ENCODE data around the gene HIGD1B.

- TF ChIP-seq, protein P1, sequence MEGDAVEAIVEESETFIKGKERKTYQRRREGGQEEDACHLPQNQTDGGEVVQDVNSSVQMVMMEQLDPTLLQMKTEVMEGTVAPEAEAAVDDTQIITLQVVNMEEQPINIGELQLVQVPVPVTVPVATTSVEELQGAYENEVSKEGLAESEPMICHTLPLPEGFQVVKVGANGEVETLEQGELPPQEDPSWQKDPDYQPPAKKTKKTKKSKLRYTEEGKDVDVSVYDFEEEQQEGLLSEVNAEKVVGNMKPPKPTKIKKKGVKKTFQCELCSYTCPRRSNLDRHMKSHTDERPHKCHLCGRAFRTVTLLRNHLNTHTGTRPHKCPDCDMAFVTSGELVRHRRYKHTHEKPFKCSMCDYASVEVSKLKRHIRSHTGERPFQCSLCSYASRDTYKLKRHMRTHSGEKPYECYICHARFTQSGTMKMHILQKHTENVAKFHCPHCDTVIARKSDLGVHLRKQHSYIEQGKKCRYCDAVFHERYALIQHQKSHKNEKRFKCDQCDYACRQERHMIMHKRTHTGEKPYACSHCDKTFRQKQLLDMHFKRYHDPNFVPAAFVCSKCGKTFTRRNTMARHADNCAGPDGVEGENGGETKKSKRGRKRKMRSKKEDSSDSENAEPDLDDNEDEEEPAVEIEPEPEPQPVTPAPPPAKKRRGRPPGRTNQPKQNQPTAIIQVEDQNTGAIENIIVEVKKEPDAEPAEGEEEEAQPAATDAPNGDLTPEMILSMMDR (IDR thresholded peaks at IDR 0.05; ENCODE audit: extremely low read depth in 1 of 2, insufficient read depth in 1 of 2, low read depth in 1 of 2, low read length in 2 of 2), result no peak
- no peak for TF ChIP-seq POLR2A (IDR thresholded peaks at IDR 0.05; ENCODE audit: low read depth, low read length)
- TF ChIP-seq POLR2AphosphoS5 (IDR thresholded peaks at IDR 0.05; ENCODE audit: insufficient read depth, low read depth, low read length), result no peak
- no peak for TF ChIP-seq EZH2 (IDR thresholded peaks at IDR 0.05; ENCODE audit: borderline replicate concordance, low read depth, low read length, severe bottlenecking)
- no peak for TF ChIP-seq FOS (IDR thresholded peaks at IDR 0.05; ENCODE audit: borderline replicate concordance, insufficient read depth, low read length)
These were observed 17.1 kb downstream of the HIGD1B start for GRCh38 chr17:44864831-44865230.
